Fibroblast of lung (primary cell): ENCODE measurements around the gene COL25A1. TPM values are rescaled to one million over a fixed set of nuclear protein-coding genes. Genes with fewer than 3 reads are reported as not detected.

ENCODE experiments used
- DNase-seq, 2 donors: peaks; one replicate each; pipeline versions ENCODE4 v3.0.0 to v3.0.0-alpha.2; 2010; ENCODE audit warnings: low read depth in 2 of 2
- H2AFZ ChIP-seq: 2 replicates; pipeline ENCODE4 v1.5.1; 2012; ENCODE audit warnings: low read length, control low read depth, inconsistent platforms
- H3K27ac ChIP-seq: 2 replicates; pipeline ENCODE4 v1.5.1; 2011; ENCODE audit warnings: low read length, control low read depth; ENCODE audit not compliant: insufficient read depth
- H3K27me3 ChIP-seq: 2 replicates; pipeline ENCODE4 v1.5.1; 2011; ENCODE audit warnings: mild to moderate bottlenecking, low read length; ENCODE audit not compliant: control insufficient read depth, insufficient read depth
- H3K36me3 ChIP-seq: 2 replicates; pipeline ENCODE4 v1.5.1; 2011; ENCODE audit warnings: low read length; ENCODE audit not compliant: control insufficient read depth, insufficient read depth
- H3K4me1 ChIP-seq: 2 replicates; pipeline ENCODE4 v1.5.1; 2011; ENCODE audit warnings: low read length; ENCODE audit not compliant: control insufficient read depth, insufficient read depth; ENCODE audit errors: extremely low read depth
- H3K4me2 ChIP-seq: 2 replicates; pipeline ENCODE4 v1.5.1; 2011; ENCODE audit warnings: low read length, control low read depth; ENCODE audit not compliant: insufficient read depth; ENCODE audit errors: extremely low read depth
- H3K4me3 ChIP-seq, 4 experiments: fragments of 200-600 bp in 1 of 4; sonication (generic) in 1 of 4; replicated peaks in 1 of 4; 2 replicates each; pipeline ENCODE4 v1.5.1; 2011 to 2016; ENCODE audit warnings: low read length in 4 of 4, low read depth in 3 of 4, mild to moderate bottlenecking in 3 of 4, control low read depth in 2 of 4, inconsistent platforms in 1 of 4, mixed read lengths in 1 of 4; ENCODE audit not compliant: insufficient read depth in 1 of 4; ENCODE audit errors: control extremely low read depth in 1 of 4
- H3K79me2 ChIP-seq: 2 replicates; pipeline ENCODE4 v1.5.1; 2012; ENCODE audit warnings: mild to moderate bottlenecking, low read length, inconsistent platforms; ENCODE audit not compliant: control insufficient read depth, insufficient read depth
- H3K9ac ChIP-seq: 2 replicates; pipeline ENCODE4 v1.5.1; 2011; ENCODE audit warnings: mild to moderate bottlenecking, low read length, control low read depth; ENCODE audit not compliant: insufficient read depth
- H3K9me3 ChIP-seq: 2 replicates; pipeline ENCODE4 v1.5.1; 2012; ENCODE audit warnings: low read depth, low read length; ENCODE audit not compliant: control insufficient read depth, insufficient read depth
- H4K20me1 ChIP-seq: 2 replicates; pipeline ENCODE4 v1.5.1; 2011; ENCODE audit warnings: low read length; ENCODE audit not compliant: control insufficient read depth, insufficient read depth; ENCODE audit errors: extremely low read depth
- CTCF ChIP-seq, 2 donors: IDR thresholded peaks in 1 of 2; conservative IDR thresholded peaks in 1 of 2; 1 replicate in 1 of 2; 2 replicates in 1 of 2; pipeline ENCODE4 v1.5.1; 2011 to 2012; ENCODE audit warnings: low read length in 2 of 2, control low read depth in 1 of 2, inconsistent platforms in 1 of 2, low read depth in 1 of 2, mild to moderate bottlenecking in 1 of 2
- EZH2 ChIP-seq: IDR thresholded peaks from 2 replicates; pipeline ENCODE4 v1.5.1; 2012; ENCODE audit warnings: low read length, control low read depth, mild to moderate bottlenecking; ENCODE audit errors: missing control alignments
- polyA plus RNA-seq, 2 donors: library from polyadenylated mRNA; depleted of rRNA in 1 of 2; stranded (reverse) in 1 of 2; unstranded in 1 of 2; fragments of >200 nt; gene quantifications; 2 replicates each; pipeline ENCODE4 v1.2.1, GENCODE V29; 2011 to 2012; ENCODE audit warnings: missing spikeins in 1 of 2
- total RNA-seq: library from RNA; depleted of rRNA; stranded (reverse); fragments of >200 nt; gene quantifications from 2 replicates; pipeline ENCODE4 v1.2.1, GENCODE V29; 2014

COL25A1 gene
- total and polyA plus RNA-seq, 2 donors (not counting 1 experiment from before 2014, with no cell fraction given): under 0.01 to 0.01 TPM

- no peaks in the 10 kb centered on the region for H3K4me1 ChIP-seq
- H3K79me2 ChIP-seq: no peaks in the 10 kb centered on the region
- no peak overlapping the region for H3K27ac ChIP-seq
- no peak overlapping the region for H3K9ac ChIP-seq
- H3K36me3 ChIP-seq: no peaks in the 10 kb centered on the region
- DNase-seq: no peak
- TF ChIP-seq EZH2 (no peak), CTCF (conservative IDR thresholded peaks at IDR 0.05 in 1 of 2, IDR thresholded peaks at IDR 0.05 in 1 of 2; ENCODE audit: low read depth in 1 of 2, low read length in 2 of 2) (no peak)
- no peak overlapping the region for H3K4me2 ChIP-seq
- no peaks in the 10 kb centered on the region for H3K27me3 ChIP-seq
- H3K4me3 ChIP-seq: no peak overlapping the region
- no peak overlapping the region for H2AFZ ChIP-seq
- H3K9me3 ChIP-seq: no peaks in the 10 kb centered on the region
- no peaks in the 10 kb centered on the region for H4K20me1 ChIP-seq
Observed at GRCh38 chr4:108868606-108869227, 433.7 kb downstream of the COL25A1 start.

GRCh38 chr4:108867476-108867875 lies 435.0 kb downstream of the COL25A1 start:
- Histone ChIP-seq H3K36me3 (no peaks in the 10 kb centered on the region), H3K27ac (no peak overlapping the region), H3K27me3 (no peaks in the 10 kb centered on the region), H3K4me1 (no peaks in the 10 kb centered on the region), H4K20me1 (no peaks in the 10 kb centered on the region), H3K9me3 (no peaks in the 10 kb centered on the region), H3K9ac (no peak overlapping the region), H3K4me2 (no peak overlapping the region), H2AFZ (no peak overlapping the region), H3K79me2 (no peaks in the 10 kb centered on the region), H3K4me3 (no peak overlapping the region)
- no peak for TF ChIP-seq EZH2
- TF ChIP-seq CTCF (conservative IDR thresholded peaks at IDR 0.05 in 1 of 2, IDR thresholded peaks at IDR 0.05 in 1 of 2; ENCODE audit: low read depth in 1 of 2, low read length in 2 of 2): no peak
- DNase-seq: no peak

- no peak overlapping the region for H2AFZ ChIP-seq
- H3K4me3 ChIP-seq: no peak overlapping the region
- no peaks in the 10 kb centered on the region for H3K9me3 ChIP-seq
- H3K4me1 ChIP-seq: no peaks in the 10 kb centered on the region
- TF ChIP-seq CTCF (conservative IDR thresholded peaks at IDR 0.05 in 1 of 2, IDR thresholded peaks at IDR 0.05 in 1 of 2; ENCODE audit: low read depth in 1 of 2, low read length in 2 of 2): no peak
- no peak for TF ChIP-seq EZH2
- no peaks in the 10 kb centered on the region for H3K79me2 ChIP-seq
- H3K36me3 ChIP-seq: no peaks in the 10 kb centered on the region
- H3K27ac ChIP-seq: no peak overlapping the region
- peak; percentile 11 to 34 for DNase-seq
- H4K20me1 ChIP-seq: no peaks in the 10 kb centered on the region
- H3K4me2 ChIP-seq: no peak overlapping the region
- no peak overlapping the region for H3K9ac ChIP-seq
- H3K27me3 ChIP-seq: no peaks in the 10 kb centered on the region
Observed at GRCh38 chr4:108861334-108861733, 441.1 kb downstream of the COL25A1 start.
